Mesendoderm (in vitro differentiated cells): ENCODE data around the gene CD46.

Experiments
- DNase-seq: peaks from one replicate; pipeline ENCODE4 v3.0.0; 2013
- H2AK5ac ChIP-seq: 2 replicates; pipeline ENCODE4 v1.6.1; 2013; ENCODE audit warnings: low read length, inconsistent platforms
- H2BK120ac ChIP-seq: 2 replicates; pipeline ENCODE4 v1.6.1; 2013; ENCODE audit warnings: low read depth, mild to moderate bottlenecking, low read length, moderate library complexity, mixed read lengths
- H2BK15ac ChIP-seq: replicated peaks from 2 replicates; pipeline ENCODE4 v1.6.1; 2013; ENCODE audit warnings: low read depth, mild to moderate bottlenecking, moderate library complexity
- H2BK5ac ChIP-seq: 2 replicates; pipeline ENCODE4 v1.6.1; 2013; ENCODE audit warnings: low read length, inconsistent platforms
- H3K18ac ChIP-seq: 2 replicates; pipeline ENCODE4 v1.6.1; 2013; ENCODE audit warnings: mild to moderate bottlenecking, low read length, mixed read lengths
- H3K23ac ChIP-seq: one replicate; pipeline ENCODE4 v1.6.1; 2013; ENCODE audit warnings: low read length
- H3K27ac ChIP-seq: 2 replicates; pipeline ENCODE4 v1.5.1; 2013; ENCODE audit warnings: low read depth, mild to moderate bottlenecking, inconsistent platforms, low read length, moderate library complexity
- H3K27me3 ChIP-seq: 2 replicates; pipeline ENCODE4 v1.6.1; 2013; ENCODE audit warnings: low read length, control low read depth, mild to moderate bottlenecking, inconsistent platforms; ENCODE audit not compliant: insufficient read depth, poor library complexity
- H3K36me3 ChIP-seq: 2 replicates; pipeline ENCODE4 v1.6.1; 2013; ENCODE audit warnings: low read length, inconsistent platforms; ENCODE audit not compliant: control insufficient read depth, insufficient read depth
- H3K4ac ChIP-seq: one replicate; pipeline ENCODE4 v1.6.1; 2013; ENCODE audit warnings: low read depth, mild to moderate bottlenecking, low read length, moderate library complexity
- H3K4me1 ChIP-seq: 2 replicates; pipeline ENCODE4 v1.6.1; 2013; ENCODE audit warnings: low read depth, low read length, inconsistent platforms; ENCODE audit not compliant: control insufficient read depth
- H3K4me2 ChIP-seq: 2 replicates; pipeline ENCODE4 v1.6.1; 2013; ENCODE audit warnings: low read length
- H3K4me3 ChIP-seq: 2 replicates; pipeline ENCODE4 v1.5.1; 2013; ENCODE audit warnings: mild to moderate bottlenecking, low read length
- H3K56ac ChIP-seq: one replicate; pipeline ENCODE4 v1.6.1; 2013; ENCODE audit warnings: low read length
- H3K79me1 ChIP-seq: 2 replicates; pipeline ENCODE4 v1.6.1; 2013; ENCODE audit warnings: low read length, inconsistent platforms
- H3K79me2 ChIP-seq: 2 replicates; pipeline ENCODE4 v1.6.1; 2013; ENCODE audit warnings: mild to moderate bottlenecking, low read length; ENCODE audit not compliant: control insufficient read depth, insufficient read depth
- H3K9ac ChIP-seq: 2 replicates; pipeline ENCODE4 v1.6.1; 2013; ENCODE audit warnings: low read length, inconsistent platforms
- H4K5ac ChIP-seq: one replicate; pipeline ENCODE4 v1.6.1; 2013; ENCODE audit warnings: low read length
- H4K8ac ChIP-seq: one replicate; pipeline ENCODE4 v1.6.1; 2013; ENCODE audit warnings: low read depth, mild to moderate bottlenecking, control low read depth, low read length, moderate library complexity
- WGBS: extraction: QIAGEN DNeasy Blood & Tissue Kit; methylation state at CpG from one replicate; pipeline ENCODE4 v1.1.7; 2013; ENCODE audit warnings: low lambda C conversion rate, missing lambda C conversion rate; ENCODE audit not compliant: insufficient coverage; ENCODE audit errors: extremely low coverage; 5-methylcytosine and 5-hydroxymethylcytosine counted together

Gene CD46

GRCh38 chr1:207793327-207793726 is 41.5 kb downstream of the CD46 start:
- Histone ChIP-seq H4K8ac (no peak overlapping the region), H3K4me3 (no peak overlapping the region), H3K79me1 (no peaks in the 10 kb centered on the region), H2BK120ac (no peak overlapping the region), H3K56ac (no peak overlapping the region), H3K4ac (no peak overlapping the region), H3K9ac (no peak overlapping the region), H4K5ac (no peak overlapping the region), H3K79me2 (no peaks in the 10 kb centered on the region), H3K18ac (no peak overlapping the region), H3K4me2 (no peak overlapping the region), H3K4me1 (no peaks in the 10 kb centered on the region), H2AK5ac (no peak overlapping the region), H2BK5ac (no peak overlapping the region), H3K27me3 (no peaks in the 10 kb centered on the region), H3K36me3 (no peaks in the 10 kb centered on the region), H3K27ac (no peak overlapping the region), H2BK15ac (no peak overlapping the region), H3K23ac (no peak overlapping the region)
- DNase-seq: no peak

- H3K56ac ChIP-seq: no peak overlapping the region
- no peak overlapping the region for H4K8ac ChIP-seq
- H3K79me2 ChIP-seq: no peaks in the 10 kb centered on the region
Observed at GRCh38 chr1:207794861-207795260, 43.0 kb downstream of the CD46 start.

DNA sequence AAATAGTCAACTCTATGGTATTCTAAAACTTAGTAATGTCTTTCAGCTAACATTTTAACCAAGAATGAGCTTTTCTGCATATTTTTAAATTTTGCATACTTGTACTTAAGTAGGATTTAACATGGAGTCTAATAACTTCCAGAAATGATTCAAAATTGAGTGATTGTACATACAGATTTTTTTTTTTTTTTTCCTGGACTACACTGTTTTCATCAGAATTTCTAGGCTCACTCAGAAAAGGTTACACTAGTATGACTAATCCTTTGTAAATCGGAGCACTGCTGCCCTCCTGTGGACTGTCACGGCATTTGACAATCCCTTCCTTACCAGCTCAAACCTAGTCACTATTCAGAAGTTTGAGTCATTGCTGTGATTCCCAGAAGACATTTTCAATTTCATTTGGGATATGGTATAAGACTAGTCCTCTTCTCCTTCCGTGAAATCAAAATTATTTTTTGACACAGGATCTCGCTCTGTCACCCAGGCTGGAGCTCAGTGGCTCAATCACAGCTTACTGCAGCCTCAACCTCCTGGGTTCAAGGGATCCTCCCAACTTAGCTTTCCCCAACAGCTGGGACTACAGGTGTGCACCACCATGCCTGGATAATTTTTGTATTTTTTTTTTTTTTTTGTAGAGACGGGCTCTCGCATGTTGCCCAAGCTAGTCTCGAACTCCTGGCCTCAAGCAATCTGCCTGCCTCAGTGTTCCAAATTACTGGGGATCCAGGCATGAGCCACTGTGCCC is 45.5 kb downstream of the CD46 start:
- no peaks in the 10 kb centered on the region for H3K27me3 ChIP-seq
- no peak overlapping the region for H3K4me3 ChIP-seq
- H2BK15ac ChIP-seq: no peak overlapping the region
- no peaks in the 10 kb centered on the region for H3K36me3 ChIP-seq
- no peaks in the 10 kb centered on the region for H3K4me1 ChIP-seq
- H4K8ac ChIP-seq: no peak overlapping the region
- no peak overlapping the region for H3K9ac ChIP-seq
- no peak overlapping the region for H3K27ac ChIP-seq
- no peak overlapping the region for H3K23ac ChIP-seq
- no peaks in the 10 kb centered on the region for H3K79me2 ChIP-seq
- H3K18ac ChIP-seq: no peak overlapping the region
- no peaks in the 10 kb centered on the region for H3K79me1 ChIP-seq
- no peak overlapping the region for H2BK120ac ChIP-seq
- H2AK5ac ChIP-seq: no peak overlapping the region
- no CpG with 5 or more reads among the region's 7 CpGs for WGBS
- no peak overlapping the region for H3K56ac ChIP-seq
- H4K5ac ChIP-seq: no peak overlapping the region
- H3K4ac ChIP-seq: no peak overlapping the region
- no peak overlapping the region for H2BK5ac ChIP-seq
- peak; percentile 84 for DNase-seq
- H3K4me2 ChIP-seq: no peak overlapping the region

More at GRCh38 chr1:207794861-207795260, 43.0 kb downstream of the CD46 start:
- no peak overlapping the region for H2AK5ac ChIP-seq
- H3K4me3 ChIP-seq: no peak overlapping the region
- WGBS: no CpG with 5 or more reads among the region's 2 CpGs
- no peaks in the 10 kb centered on the region for H3K36me3 ChIP-seq
- H2BK5ac ChIP-seq: no peak overlapping the region
- H3K4me2 ChIP-seq: no peak overlapping the region
- no peak overlapping the region for H2BK15ac ChIP-seq
- H3K4me1 ChIP-seq: no peaks in the 10 kb centered on the region
- no peaks in the 10 kb centered on the region for H3K27me3 ChIP-seq
- no peak overlapping the region for H3K27ac ChIP-seq
- no peak overlapping the region for H4K5ac ChIP-seq
- H3K4ac ChIP-seq: no peak overlapping the region
- H3K23ac ChIP-seq: no peak overlapping the region
- H2BK120ac ChIP-seq: no peak overlapping the region
- no peaks in the 10 kb centered on the region for H3K79me1 ChIP-seq
- no peak for DNase-seq
- no peak overlapping the region for H3K18ac ChIP-seq
- no peak overlapping the region for H3K9ac ChIP-seq

DNA sequence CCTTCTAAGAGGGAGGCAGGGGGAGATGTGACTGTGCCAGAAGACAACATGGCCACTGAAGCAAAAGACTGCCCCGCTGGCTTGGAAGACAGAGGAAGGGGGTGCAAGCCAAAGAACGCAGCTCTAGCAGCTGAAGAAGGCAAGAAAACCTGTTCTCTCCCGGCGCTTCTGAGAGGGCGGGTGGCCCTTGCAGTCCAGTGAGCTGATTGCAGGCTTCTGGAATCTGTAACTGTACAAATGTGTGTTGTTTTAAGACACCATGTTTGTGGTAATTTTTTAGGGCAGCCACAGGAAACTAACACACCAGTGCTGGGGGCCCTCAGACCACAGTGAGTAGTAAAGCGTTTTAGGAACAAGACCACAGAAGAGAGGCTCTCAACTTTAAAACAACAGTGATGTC is 47.0 kb downstream of the CD46 start:
- no peak overlapping the region for H2BK15ac ChIP-seq
- H4K5ac ChIP-seq: no peak overlapping the region
- no peak overlapping the region for H2BK120ac ChIP-seq
- no peak overlapping the region for H3K56ac ChIP-seq
- H3K79me1 ChIP-seq: no peaks in the 10 kb centered on the region
- H3K4me2 ChIP-seq: no peak overlapping the region
- no peak overlapping the region for H3K9ac ChIP-seq
- H3K4me1 ChIP-seq: no peaks in the 10 kb centered on the region
- no peak overlapping the region for H3K27ac ChIP-seq
- H3K27me3 ChIP-seq: no peaks in the 10 kb centered on the region
- no peak overlapping the region for H3K23ac ChIP-seq
- DNase-seq: no peak
- no peak overlapping the region for H2AK5ac ChIP-seq
- no peak overlapping the region for H3K4ac ChIP-seq
- H4K8ac ChIP-seq: no peak overlapping the region
- H3K36me3 ChIP-seq: no peaks in the 10 kb centered on the region
- H3K79me2 ChIP-seq: no peaks in the 10 kb centered on the region
- no peak overlapping the region for H3K4me3 ChIP-seq
- H3K18ac ChIP-seq: no peak overlapping the region
- WGBS: no CpG with 5 or more reads among the region's 6 CpGs
- no peak overlapping the region for H2BK5ac ChIP-seq

DNA sequence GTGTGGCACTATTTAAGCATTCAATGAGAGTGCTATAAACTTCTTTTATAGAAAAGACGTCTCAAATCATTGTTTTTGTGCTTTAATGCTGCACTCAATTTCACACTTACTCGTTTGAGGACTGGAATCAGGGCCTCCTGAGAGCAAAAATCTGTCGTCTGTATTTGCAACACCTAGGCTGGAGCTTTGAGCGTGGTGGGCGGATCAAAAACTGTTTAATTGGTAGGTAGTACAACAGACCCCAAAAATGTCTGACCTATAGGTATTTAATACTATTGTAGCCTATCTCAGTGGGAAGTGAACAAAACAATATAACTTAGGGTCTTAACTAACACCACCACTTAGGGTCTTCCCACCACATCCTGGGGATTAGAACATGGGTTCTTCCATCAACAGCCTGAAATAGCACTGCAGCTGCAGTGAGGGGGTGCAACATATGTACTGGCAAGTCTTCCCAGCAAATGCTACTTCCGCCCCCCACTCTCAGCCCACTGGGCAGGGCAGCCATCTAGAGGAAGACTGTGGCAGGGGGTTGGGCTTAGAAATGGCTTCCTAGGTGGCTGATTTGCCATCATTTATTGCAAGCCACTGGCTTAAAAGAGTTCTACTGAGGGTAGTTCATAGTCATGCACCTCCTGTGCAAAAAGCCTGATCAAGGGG is 48.3 kb downstream of the CD46 start:
- WGBS: no CpG with 5 or more reads among the region's 6 CpGs
- no peak overlapping the region for H3K4me3 ChIP-seq
- no peak for DNase-seq
- H2BK5ac ChIP-seq: no peak overlapping the region
- H3K27ac ChIP-seq: no peak overlapping the region
- H3K9ac ChIP-seq: no peak overlapping the region
- H3K4me1 ChIP-seq: no peaks in the 10 kb centered on the region
- H3K4me2 ChIP-seq: no peak overlapping the region
- no peak overlapping the region for H2AK5ac ChIP-seq
- no peaks in the 10 kb centered on the region for H3K27me3 ChIP-seq
- H3K18ac ChIP-seq: no peak overlapping the region
- H3K79me1 ChIP-seq: no peaks in the 10 kb centered on the region
- H3K36me3 ChIP-seq: no peaks in the 10 kb centered on the region
- no peak overlapping the region for H3K4ac ChIP-seq
- no peak overlapping the region for H2BK120ac ChIP-seq
- no peak overlapping the region for H4K5ac ChIP-seq
- H4K8ac ChIP-seq: no peak overlapping the region
- H3K23ac ChIP-seq: no peak overlapping the region
- H3K79me2 ChIP-seq: no peaks in the 10 kb centered on the region
- H2BK15ac ChIP-seq: no peak overlapping the region
- H3K56ac ChIP-seq: no peak overlapping the region

DNA sequence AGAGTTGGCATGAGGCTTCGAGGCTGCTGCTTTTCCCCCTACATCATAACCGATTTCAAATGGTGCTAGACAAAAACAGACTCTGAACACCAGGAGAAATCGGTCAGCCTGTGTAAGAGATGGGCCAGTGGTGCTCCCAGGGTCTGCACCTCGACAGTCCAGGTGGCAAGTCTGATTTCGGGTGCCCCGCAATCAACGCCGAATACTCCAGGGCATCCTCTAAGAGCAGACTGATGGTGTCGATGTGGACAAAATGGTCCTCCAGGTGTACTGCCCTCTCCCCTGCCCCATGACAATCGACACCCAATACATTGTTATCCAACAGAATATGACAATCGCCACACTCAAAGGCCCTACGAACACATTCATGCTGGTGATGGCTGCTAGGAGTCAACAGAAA is 50.0 kb downstream of the CD46 start:
- H3K4me1 ChIP-seq: no peaks in the 10 kb centered on the region
- H3K79me1 ChIP-seq: no peaks in the 10 kb centered on the region
- DNase-seq: no peak
- H3K4me2 ChIP-seq: no peak overlapping the region
- no peak overlapping the region for H3K23ac ChIP-seq
- no peak overlapping the region for H3K27ac ChIP-seq
- no peak overlapping the region for H3K4ac ChIP-seq
- H3K27me3 ChIP-seq: no peaks in the 10 kb centered on the region
- no peak overlapping the region for H3K9ac ChIP-seq
- no peaks in the 10 kb centered on the region for H3K79me2 ChIP-seq
- no peak overlapping the region for H4K8ac ChIP-seq
- H2BK15ac ChIP-seq: no peak overlapping the region
- no peaks in the 10 kb centered on the region for H3K36me3 ChIP-seq
- H4K5ac ChIP-seq: no peak overlapping the region
- no peak overlapping the region for H2AK5ac ChIP-seq
- no peak overlapping the region for H2BK5ac ChIP-seq
- H2BK120ac ChIP-seq: no peak overlapping the region
- no peak overlapping the region for H3K4me3 ChIP-seq
- WGBS: no CpG with 5 or more reads among the region's 12 CpGs
- no peak overlapping the region for H3K18ac ChIP-seq
- H3K56ac ChIP-seq: no peak overlapping the region
